NCI-H774 (cell line): ENCODE data around the gene CNTNAP2.

ENCODE experiments used
- DNase-seq: peaks from one replicate; lab custom pipeline; 2025; lab: John Stamatoyannopoulos, UW

Gene CNTNAP2

DNA sequence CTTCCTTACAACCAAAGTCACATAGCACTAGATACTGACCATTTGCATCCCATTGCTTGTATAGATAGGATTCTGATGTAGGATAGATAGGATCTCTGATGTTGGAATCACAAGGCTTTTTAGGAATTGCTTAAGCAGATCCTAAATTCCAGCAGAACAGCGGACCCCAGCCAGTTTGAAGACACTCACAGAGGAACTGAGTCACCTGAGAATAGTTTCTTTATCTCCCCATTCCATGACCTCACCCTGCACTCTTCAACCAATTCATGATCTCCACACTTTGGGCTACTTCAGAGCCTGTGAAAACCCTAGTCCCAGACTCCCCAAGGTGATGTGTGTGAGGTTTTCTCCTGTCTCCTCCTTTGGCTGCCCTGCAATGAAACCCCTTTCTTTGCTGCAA is 179.4 kb downstream of the CNTNAP2 start:
- DNase-seq, result no peak

DNA sequence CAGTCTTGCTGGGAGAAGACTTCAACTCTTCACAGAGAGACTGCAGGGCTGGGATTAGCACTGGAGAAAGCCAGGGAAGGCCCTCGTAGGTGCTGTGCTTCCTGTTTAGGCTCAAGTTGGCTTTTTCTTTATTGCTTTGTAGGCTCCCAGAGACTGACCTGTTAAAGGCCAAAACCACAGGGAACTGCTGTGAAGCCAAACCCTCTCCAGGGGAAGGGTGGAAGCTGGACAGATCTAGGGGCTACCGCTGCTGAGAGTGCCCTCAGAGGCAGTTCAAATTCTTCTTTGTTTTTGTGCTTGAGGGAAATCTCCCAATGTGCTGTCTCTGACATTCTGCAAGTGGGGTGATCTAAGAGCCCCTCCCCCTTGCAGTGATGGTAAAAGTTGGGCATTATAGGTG is 198.4 kb downstream of the CNTNAP2 start:
- DNase-seq, result no peak

DNA sequence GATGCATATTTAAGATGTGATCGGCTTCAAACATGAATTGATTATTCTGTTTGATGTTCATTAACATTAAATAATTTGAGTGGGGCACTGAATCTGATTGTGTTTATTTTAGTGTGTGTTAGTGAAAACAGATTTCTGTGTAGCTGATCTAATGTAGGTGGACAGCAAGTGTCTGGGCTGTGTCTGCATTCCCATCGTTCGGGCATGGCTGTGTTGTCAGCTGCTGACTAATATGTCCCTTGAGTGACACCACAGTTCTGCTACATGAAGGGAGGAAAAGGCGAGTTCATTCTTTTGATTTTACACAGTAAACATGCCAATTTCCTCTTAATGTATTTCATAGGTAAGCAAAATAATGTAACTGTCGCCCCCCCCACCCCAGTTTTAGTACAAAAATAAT is 203.0 kb downstream of the CNTNAP2 start:
- peak; percentile 28 for DNase-seq

DNA sequence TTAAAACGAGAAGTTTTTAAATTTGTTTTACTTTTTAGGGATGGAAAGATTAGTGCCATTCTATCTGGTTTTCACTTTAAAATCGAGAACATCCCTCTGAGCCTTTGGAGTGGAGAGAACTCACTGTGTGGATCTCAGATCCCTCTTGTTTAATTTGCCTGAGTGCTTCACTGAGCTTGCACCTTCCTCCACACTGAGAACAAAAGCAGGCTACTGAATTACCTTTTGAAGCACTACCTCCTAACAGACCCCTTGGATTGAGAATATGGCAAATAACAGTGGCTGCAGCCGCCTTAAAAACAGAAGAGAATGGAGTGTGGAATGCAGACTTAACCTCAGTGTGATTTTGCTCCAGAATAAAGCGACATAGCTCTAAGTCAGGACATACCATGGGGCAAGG is 204.7 kb downstream of the CNTNAP2 start:
- DNase-seq, result peak; percentile 22

DNA sequence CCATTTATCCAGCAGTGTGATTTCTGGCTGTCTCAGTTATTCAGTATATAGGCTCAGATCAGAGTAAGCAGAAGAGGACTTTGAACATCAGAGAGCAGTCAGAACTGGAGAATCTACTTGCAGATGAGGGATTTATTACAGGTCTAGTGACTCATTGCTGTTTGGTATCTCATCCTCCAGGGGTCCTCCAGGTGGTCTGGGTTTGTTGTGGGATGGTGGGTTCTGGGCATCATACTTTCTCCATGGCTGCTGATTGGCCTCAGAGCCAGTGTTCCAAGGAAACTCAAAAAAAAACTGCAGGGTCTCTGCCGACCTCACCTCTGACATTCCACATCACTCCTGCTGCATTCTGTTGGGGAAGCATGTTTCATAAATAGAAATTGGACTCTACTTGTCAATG is 214.8 kb downstream of the CNTNAP2 start:
- no peak for DNase-seq

DNA sequence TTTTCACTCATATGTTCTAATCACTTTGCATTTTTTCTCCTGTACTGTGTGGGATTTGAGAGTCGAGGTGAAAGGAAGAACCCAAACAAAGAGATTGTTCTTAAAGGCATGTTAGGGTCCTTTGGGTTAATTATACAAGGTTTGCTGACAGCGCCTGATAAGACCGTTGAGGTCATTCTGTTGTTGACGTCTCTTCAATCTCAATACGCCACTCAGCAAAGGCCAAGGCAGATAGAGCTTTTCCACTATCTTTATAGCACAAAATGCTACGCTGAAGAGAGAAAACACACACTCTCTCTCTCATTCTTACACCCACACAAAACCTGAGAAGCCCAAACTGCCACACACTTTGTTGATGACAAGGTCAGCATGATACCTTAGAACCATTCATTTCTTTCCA is 228.7 kb downstream of the CNTNAP2 start:
- no peak for DNase-seq

DNA sequence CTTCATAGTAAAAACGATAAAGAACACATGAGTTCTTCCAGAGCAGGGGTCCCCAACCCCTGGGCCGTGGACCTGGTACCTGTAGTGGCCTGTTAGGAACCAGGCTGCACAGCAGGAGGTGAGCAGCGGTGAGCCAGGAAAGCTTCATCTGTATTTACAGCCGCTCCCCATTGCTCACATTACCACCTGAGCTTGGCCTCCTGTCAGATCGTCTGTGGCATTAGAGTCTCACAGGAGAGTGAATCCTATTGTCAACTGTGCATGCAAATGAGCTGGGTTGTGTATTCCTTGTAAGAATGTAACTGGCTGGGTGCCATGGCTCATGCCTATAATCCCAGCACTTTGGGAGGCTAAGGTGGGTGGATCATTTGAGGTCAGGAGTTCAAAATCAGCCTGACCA is 229.5 kb downstream of the CNTNAP2 start:
- no peak for DNase-seq

DNA sequence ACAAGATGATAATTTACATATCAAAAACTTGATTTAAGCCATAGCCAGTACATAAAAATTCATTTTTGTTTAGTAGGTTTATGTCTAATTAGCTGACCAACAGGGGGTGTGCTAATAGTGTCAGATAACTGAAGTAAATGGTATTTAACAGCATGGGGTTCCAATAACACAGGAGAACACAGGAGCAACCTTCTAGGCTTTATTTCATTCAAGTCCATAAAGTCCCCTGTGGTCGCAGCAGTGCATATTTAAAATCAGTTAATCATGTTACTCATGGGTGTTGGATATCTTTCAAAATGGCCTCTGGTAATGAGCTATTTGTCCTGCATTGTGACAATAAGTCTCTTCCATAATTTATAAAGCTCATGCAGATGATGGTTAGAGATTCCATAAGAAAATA is 238.6 kb downstream of the CNTNAP2 start:
- no peak for DNase-seq

DNA sequence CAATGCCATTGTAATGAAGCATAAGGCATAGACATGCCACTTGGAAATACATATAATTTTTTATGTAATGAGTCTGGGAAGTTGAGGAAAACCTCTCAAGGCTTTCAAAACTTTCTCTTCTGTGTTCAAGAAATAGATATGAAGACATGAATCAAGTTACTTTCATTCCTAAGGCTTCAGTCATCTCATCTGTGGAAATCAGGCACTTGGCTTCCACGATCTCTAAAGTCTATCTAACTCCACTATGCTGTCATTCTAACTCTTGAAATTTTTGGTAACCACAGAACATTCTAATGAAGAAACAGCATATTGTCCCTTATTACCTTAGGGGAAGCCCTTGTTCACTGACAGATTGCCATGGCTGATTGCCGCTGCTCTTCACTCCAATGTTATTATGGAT is 242.6 kb downstream of the CNTNAP2 start:
- no peak for DNase-seq

DNA sequence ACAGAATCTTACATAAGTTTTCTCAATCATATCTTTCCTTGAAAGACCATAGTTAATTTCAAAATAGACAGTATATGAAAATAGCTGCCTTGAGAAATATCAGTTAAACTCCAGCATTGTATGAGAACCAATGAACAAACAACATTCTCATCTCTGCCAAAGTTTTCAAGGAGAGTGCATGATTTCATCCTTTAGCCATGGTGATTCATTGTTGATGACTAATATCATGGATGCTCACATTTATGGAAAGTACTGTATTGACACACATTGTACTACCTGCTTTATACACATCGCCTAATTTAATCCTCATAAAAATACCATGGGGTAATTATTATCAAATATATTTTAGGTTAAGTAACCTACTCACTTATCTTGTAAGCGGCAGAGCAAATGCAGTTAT is 250.3 kb downstream of the CNTNAP2 start:
- DNase-seq, result no peak

DNA sequence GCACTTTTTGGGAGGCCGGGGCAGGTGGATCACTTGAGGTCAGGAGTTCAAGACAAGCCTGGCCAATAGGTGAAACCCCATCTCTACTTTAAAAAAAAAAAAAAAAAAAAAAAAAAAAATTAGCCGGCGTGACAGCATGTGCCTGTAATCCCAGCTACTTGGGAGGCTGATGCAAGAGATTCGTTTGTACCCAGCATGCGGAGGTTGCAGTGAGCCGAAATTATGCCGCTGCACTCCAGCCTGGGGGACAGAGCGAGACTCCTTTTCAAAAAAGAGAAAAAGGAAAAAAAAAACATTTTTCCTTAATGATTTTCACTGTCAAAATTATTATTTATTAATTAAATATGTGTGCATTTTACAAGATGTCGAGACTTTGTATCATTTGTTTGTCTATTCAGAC is 253.6 kb downstream of the CNTNAP2 start:
- DNase-seq, result no peak

DNA sequence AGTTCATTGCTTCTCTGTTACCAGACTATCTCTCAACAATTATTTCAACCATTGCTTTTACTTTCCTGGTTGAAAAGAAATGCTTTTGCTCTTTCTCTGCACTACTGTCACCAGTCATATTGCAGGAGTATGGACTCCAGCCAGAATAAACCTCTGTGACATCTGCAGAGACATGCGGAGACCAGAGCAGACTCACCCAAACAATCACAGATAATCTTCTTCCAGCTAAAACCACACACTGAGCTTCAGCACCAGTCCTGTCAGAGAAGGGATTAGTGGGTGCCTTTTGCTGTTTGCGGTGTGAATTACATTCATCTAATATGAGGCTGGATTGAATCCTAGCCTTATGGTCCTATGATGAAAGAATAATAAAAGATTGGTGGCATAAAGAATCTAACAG is 258.6 kb downstream of the CNTNAP2 start:
- no peak for DNase-seq

DNA sequence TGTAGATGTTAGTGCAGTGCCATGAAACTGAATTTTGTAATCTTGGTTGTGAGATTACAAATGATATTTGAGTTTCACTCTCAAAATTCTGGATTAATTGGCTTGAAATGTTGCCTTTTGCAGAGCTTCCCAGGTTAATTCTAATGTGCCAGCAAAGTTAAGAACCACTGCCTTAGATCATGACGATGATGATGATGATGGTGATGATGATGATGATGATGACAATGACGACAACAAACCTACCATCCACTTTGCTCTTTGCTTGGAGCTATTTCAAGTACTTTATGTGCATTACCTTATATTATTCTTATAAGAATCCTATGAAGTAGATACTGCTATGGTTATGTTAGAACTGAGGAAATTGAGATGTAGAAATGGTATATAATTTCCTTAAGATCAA is 261.6 kb downstream of the CNTNAP2 start:
- no peak for DNase-seq

DNA sequence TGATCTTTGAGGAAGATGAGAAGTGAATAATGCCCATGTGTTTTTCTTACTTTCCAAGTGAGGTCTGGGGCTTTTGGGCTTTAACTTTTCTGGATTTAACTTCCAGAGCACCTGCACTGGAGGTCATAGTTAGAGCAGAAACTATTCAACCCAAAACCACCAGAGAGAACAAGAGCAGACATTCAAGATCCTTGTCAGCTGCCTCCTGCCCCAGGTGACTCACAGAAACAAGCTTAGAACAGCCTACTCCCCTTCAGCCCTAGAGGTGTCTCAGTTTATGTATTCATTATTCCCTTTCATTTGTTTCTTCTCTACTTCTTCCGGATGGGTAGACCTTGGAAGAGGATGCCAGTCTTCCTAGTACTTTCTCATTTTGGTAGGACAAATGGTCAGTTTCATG is 270.5 kb downstream of the CNTNAP2 start:
- no peak for DNase-seq

DNA sequence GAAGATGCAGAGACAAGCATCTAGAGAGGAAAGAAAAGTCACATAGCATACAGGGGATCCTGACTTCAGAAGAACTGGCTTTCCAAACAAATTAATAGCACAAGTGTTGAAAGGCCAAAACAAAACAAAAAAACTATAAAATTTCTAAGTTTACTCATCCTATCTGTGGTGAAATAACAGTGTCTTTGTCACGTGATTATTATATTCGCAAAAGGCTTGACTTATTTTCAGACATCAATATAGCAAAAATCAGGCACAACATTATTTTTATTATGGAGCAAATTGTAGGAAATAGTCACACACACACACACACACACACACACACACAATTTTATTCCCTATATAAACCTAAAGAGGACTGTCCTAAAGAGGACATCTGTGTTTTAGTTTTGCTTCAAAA is 272.3 kb downstream of the CNTNAP2 start:
- no peak for DNase-seq

DNA sequence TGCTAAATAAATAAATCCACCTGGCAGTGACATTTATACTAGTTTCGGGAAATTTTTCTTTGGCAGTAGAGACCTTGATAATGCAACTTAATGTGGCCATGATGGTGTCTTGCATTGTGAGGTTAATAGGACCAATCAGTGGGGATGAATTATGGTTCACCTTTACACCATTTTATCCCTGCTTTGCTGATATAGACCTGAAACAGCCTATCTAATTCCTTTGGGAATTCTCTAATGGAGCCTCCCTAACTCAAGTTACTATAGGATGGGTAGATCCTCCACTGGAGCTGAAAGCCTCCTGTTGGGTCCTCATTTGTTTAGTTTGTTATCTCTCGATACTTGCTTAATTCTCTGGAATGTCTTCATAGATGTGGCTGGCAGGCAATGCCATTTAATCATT is 276.7 kb downstream of the CNTNAP2 start:
- no peak for DNase-seq

DNA sequence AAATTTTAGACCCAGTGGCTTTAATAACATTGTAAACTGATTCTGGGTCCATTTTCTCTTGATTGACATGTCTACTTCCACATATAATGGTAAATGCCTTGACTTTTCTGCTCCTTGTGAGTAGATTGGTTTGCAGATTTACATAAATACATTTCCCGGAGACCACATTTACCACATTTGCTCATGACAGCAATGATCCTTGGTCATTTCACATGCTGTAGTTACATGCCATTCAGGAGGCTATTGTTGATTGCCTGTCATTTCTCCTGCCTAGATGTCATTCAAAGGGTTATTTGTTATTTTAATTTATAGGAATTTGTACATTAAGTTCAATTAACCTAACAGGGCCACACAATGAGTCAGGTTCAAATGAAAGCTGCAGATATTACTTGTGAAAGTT is 280.5 kb downstream of the CNTNAP2 start:
- no peak for DNase-seq

DNA sequence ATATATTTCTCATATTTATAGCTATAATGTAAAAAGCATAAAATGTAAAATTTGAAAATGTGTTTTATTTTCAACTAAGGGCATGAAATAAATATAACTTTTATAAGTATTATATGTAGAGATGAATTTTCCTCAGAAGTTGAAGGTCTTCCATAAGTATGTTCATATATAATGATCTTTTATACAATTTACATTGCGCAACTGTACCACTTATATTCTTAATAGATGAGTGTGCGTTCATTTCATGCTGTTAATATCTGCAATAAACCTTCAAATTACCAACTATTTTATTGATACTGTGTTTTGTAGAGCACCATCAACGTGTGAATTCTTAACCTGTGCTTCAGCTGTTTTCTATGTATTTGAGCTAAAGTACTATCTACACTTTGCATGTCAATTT is 285.3 kb downstream of the CNTNAP2 start:
- DNase-seq, result no peak

DNA sequence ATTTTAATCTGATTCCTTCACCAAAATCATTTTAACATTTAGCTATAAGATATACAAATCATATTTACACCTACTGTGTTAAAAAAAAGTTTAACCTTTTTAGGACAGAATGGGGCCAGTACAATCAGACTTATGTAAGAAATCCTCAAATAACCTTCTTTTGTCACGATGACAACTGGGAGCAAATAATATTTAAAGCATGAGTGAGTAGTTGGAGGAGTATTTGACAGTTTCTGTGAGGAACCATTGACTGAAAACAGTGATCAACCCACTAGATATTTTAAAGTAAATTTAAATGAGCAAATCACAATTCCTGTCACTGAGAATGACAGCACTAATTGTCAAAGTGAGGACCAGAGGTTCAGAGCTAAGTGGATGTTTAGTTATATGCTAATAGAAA is 289.1 kb downstream of the CNTNAP2 start:
- DNase-seq, result no peak

DNA sequence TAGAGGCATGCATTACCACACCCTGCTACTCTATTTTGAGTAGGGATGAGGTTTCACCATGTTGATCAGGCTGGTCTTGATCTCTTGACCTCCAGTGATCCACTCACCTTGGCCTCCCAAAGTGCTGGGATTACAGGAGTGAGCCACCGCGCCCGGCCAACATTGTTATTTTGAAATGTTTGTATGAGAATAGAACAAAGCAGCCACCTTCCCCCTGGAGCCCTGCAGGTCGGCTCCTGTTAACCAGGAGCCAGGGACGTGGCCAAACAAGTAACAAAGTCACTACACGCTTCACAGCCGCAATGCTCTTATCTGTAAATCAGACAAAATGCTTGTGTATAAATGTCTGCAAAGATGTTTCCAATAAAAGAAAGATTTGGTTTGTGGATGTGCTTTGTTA is 295.4 kb downstream of the CNTNAP2 start:
- DNase-seq, result no peak

DNA sequence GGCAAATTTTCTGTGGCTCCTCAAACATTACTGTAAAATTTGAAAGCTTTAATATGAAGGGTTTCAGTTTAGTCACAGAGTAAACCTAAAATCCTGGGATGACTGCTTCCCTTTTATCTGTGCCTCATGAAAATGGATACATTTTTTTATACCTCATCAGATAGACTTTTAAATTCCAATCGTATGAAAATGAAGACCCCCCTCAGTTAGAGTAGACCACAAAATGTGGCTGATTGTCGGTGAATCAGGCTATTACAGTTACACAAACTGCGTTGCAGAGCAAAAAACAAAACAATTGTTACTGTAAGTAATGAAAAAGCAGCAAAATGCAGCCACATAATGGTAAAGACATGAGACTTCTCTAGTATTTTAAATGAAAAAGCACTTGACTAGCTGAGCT is 296.2 kb downstream of the CNTNAP2 start:
- no peak for DNase-seq

DNA sequence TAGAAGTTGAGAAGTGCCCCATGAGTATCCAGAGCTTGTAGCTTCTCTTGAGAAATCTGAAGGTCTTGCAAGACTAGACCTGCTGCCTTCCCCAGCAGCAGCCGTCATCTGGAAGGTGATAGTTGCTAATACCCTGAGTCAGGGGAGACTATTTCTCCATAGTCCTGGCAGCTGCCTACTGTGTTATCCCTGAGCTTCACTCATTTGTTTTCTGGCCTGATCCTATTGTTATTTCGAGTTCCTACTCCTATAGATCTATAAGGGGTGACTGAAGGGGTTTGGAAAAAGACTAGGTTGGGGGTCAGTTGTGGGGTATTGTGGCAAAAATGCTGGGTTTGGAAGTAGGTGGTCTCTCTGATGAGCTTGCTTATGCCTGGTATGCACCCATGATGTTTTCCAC is 297.8 kb downstream of the CNTNAP2 start:
- DNase-seq, result no peak

DNA sequence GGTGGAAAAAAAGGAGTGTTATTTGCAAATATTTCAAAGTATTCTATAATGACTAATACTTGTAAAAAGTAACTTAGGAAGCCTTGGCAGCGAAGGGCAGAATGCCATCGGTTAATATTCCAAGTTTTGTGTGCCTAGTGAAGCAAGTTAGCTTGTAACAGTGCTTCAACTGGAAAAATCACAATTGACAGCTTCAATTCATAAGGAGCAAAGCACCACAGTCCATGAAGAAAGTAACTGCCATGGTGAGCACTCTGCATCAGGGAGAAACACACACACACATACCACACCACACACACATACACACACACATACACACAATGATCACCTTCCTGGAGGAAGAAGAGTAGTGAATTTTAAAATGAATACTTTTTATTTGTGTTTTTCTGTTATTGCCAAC is 298.3 kb downstream of the CNTNAP2 start:
- DNase-seq, result no peak

DNA sequence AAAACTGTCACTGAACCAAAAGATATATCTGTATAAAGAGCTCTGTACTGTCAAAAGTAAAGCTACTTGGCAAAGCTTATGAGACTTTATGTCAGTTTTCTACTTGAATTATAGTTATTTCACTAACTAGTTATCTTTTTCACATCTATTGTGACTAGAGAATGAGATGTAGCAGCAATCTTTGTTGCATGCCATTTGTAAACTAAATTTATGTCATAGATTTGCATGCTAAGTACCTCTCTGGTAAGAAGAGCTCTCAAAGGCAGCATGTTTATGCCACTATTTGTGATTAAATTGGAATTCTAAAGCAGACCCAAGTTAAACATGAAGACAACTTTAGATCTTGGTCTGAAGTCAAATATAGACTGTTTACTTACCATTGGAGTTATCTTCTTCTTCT is 300.6 kb downstream of the CNTNAP2 start:
- DNase-seq, result no peak

DNA sequence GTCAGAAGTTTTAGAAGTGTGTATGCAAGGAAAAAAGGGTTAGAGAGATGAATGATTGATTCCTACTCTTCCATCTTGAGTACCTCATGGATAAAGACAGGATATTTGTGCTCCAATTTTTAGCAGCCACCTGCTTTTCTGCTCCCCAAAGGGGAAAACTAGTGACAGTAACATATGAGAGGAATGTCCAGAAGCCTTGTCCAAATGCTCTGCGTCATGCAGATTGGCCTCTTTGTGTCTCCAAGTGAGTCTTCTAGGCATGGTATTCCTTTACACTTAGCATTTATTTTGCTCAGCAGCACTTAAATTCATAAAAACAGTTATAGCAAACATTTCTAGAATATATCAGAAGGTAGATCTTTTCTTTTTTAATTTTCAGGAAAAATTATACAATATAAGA is 306.8 kb downstream of the CNTNAP2 start:
- DNase-seq, result no peak
